Neuron (in vitro differentiated cells): ENCODE measurements around the gene OR5AP2.
"Not testable (repeated sequence)": the region's sequence is repeated elsewhere in the genome, so short reads cannot be mapped to it uniquely, and the experiment has no call there.

ENCODE experiments used
- H2AFZ ChIP-seq: one replicate; pipeline ENCODE4 v1.6.1; 2013; ENCODE audit warnings: low read depth, mild to moderate bottlenecking, inconsistent platforms, low read length, moderate library complexity
- H3K27me3 ChIP-seq: one replicate; pipeline ENCODE4 v1.6.1; 2013; ENCODE audit warnings: low read length; ENCODE audit not compliant: insufficient read depth
- H3K36me3 ChIP-seq: one replicate; pipeline ENCODE4 v1.6.1; 2013; ENCODE audit warnings: low read length; ENCODE audit not compliant: insufficient read depth
- H3K4me1 ChIP-seq: one replicate; pipeline ENCODE4 v1.6.1; 2013; ENCODE audit warnings: low read length; ENCODE audit not compliant: insufficient read depth
- H3K4me3 ChIP-seq: 2 replicates; pipeline ENCODE4 v1.5.1; 2013; ENCODE audit warnings: mild to moderate bottlenecking, low read length, moderate library complexity
- H3K9me3 ChIP-seq: one replicate; pipeline ENCODE4 v1.6.1; 2013; ENCODE audit warnings: low read length

OR5AP2 gene

GRCh38 chr11:56642339-56642738 is at the start of gene OR5AP2:
TSS of gene OR5AP2 (minus strand) at chr11:56642439. CDS start at chr11:56642439, 0 bp downstream.
- Histone ChIP-seq H2AFZ (no peak within 1 kb of the TSS), H3K4me1 (no peaks in the 10 kb centered on the region), H3K9me3 (no peaks in the 10 kb centered on the region), H3K4me3 (no peak within 1 kb of the TSS), H3K36me3 (no peaks in the 10 kb centered on the region), H3K27me3 (no peaks in the 10 kb centered on the region)

- H3K27me3 ChIP-seq, H3K4me3 ChIP-seq, H3K4me1 ChIP-seq, H3K36me3 ChIP-seq, H3K9me3 ChIP-seq, H2AFZ ChIP-seq: not testable (repeated sequence)
Observed at GRCh38 chr11:56691179-56691578, 48.9 kb upstream of the OR5AP2 start.

DNA sequence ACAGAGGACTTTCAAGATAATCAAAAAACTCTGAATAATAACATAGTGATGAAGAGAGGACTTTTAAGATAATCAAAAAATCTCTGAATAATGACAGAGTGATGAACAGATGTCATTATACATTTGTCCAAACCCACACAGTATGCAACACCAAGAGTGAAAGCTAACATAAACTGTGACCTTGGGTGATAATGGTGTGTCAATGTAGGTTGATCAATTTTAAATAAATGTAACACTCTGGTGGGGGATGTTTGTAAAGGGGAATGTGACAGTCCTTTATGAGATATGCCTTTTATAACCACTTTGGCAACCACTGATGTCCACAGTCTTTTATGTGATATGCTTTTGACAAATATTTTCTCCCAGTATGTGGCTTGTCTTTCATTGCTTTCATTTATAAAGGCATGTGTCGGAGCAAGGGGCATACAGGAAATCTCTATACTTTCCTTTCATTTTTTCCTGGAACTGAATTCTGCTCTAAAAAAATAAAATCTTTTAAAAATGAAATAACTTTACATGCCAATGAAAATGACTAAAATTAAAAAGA is 46.4 kb upstream of the OR5AP2 start:
- no peak overlapping the region for H3K4me3 ChIP-seq
- H3K9me3 ChIP-seq: no peaks in the 10 kb centered on the region
- H3K27me3 ChIP-seq: no peaks in the 10 kb centered on the region
- no peak overlapping the region for H2AFZ ChIP-seq
- H3K36me3 ChIP-seq: no peaks in the 10 kb centered on the region
- H3K4me1 ChIP-seq: no peaks in the 10 kb centered on the region

GRCh38 chr11:56670984-56671383 is 28.7 kb upstream of the OR5AP2 start:
- H2AFZ ChIP-seq: no peak overlapping the region
- no peaks in the 10 kb centered on the region for H3K36me3 ChIP-seq

GRCh38 chr11:56663386-56663785 is 21.1 kb upstream of the OR5AP2 start, which contains the start of gene OR5AR1:
TSS of gene OR5AR1 (plus strand) at chr11:56663686. CDS start at chr11:56663686, 0 bp downstream.
- Histone ChIP-seq H3K36me3 (no peaks in the 10 kb centered on the region), H2AFZ (no peak within 1 kb of the TSS), H3K27me3 (no peaks in the 10 kb centered on the region), H3K9me3 (no peaks in the 10 kb centered on the region), H3K4me3 (no peak within 1 kb of the TSS), H3K4me1 (peaks cover 6% of the 10 kb centered on the region)

More at GRCh38 chr11:56670984-56671383, 28.7 kb upstream of the OR5AP2 start:
- Histone ChIP-seq H3K9me3 (no peaks in the 10 kb centered on the region), H3K27me3 (no peaks in the 10 kb centered on the region), H3K4me3 (no peak overlapping the region), H3K4me1 (no peaks in the 10 kb centered on the region)

- H3K4me3 ChIP-seq: no peak overlapping the region
- H3K27me3 ChIP-seq: no peaks in the 10 kb centered on the region
Observed at GRCh38 chr11:56659755-56660154, 17.5 kb upstream of the OR5AP2 start.

GRCh38 chr11:56637500-56637899 is 4.7 kb downstream of the OR5AP2 start:
- H3K27me3 ChIP-seq: no peaks in the 10 kb centered on the region
- no peaks in the 10 kb centered on the region for H3K9me3 ChIP-seq
- no peak overlapping the region for H2AFZ ChIP-seq
- H3K36me3 ChIP-seq: no peaks in the 10 kb centered on the region
- H3K4me1 ChIP-seq: no peaks in the 10 kb centered on the region
- no peak overlapping the region for H3K4me3 ChIP-seq

More at GRCh38 chr11:56659755-56660154, 17.5 kb upstream of the OR5AP2 start:
- Histone ChIP-seq H3K36me3 (no peaks in the 10 kb centered on the region), H3K4me1 (peaks cover 6% of the 10 kb centered on the region), H2AFZ (no peak overlapping the region), H3K9me3 (no peaks in the 10 kb centered on the region)

GRCh38 chr11:56636861-56637260 is 5.4 kb downstream of the OR5AP2 start:
- Histone ChIP-seq H3K9me3 (no peaks in the 10 kb centered on the region), H2AFZ (no peak overlapping the region), H3K36me3 (no peaks in the 10 kb centered on the region), H3K27me3 (no peaks in the 10 kb centered on the region), H3K4me3 (no peak overlapping the region), H3K4me1 (no peaks in the 10 kb centered on the region)

DNA sequence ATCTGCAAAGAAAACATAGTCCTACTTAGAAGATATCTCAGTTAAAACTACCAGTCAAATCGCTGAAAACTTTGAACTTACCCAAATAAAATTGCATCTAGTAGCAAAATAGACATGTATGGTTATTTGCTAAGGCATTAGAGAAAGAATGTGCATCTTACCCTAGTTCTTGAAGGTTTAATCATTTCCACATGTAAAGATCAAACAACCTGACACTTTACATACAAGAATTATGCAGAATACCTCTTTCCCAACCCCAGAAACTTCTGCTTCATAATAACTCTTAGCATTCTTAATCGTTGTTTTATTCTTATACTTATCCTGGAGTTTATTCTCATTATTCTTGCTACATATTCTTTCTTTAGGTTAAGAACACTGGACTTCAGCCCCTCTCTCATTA is 9.9 kb downstream of the OR5AP2 start:
- no peak overlapping the region for H3K4me3 ChIP-seq
- H3K9me3 ChIP-seq: no peaks in the 10 kb centered on the region
- no peaks in the 10 kb centered on the region for H3K4me1 ChIP-seq
- no peaks in the 10 kb centered on the region for H3K27me3 ChIP-seq
- H3K36me3 ChIP-seq: no peaks in the 10 kb centered on the region
- H2AFZ ChIP-seq: no peak overlapping the region

GRCh38 chr11:56625946-56626345 is 16.3 kb downstream of the OR5AP2 start:
- no peaks in the 10 kb centered on the region for H3K27me3 ChIP-seq
- H3K4me1 ChIP-seq: no peaks in the 10 kb centered on the region
- H3K4me3 ChIP-seq: no peak overlapping the region
- no peaks in the 10 kb centered on the region for H3K36me3 ChIP-seq
- no peak overlapping the region for H2AFZ ChIP-seq
- H3K9me3 ChIP-seq: no peaks in the 10 kb centered on the region

GRCh38 chr11:56624661-56625110 is 17.6 kb downstream of the OR5AP2 start:
- Histone ChIP-seq H3K36me3 (no peaks in the 10 kb centered on the region), H2AFZ (no peak overlapping the region), H3K4me1 (no peaks in the 10 kb centered on the region), H3K27me3 (no peaks in the 10 kb centered on the region), H3K9me3 (no peaks in the 10 kb centered on the region), H3K4me3 (no peak overlapping the region)

GRCh38 chr11:56611174-56611573 is 31.1 kb downstream of the OR5AP2 start:
- Histone ChIP-seq H3K9me3 (no peaks in the 10 kb centered on the region), H3K4me3 (no peak overlapping the region), H3K36me3 (no peaks in the 10 kb centered on the region), H3K4me1 (no peaks in the 10 kb centered on the region), H3K27me3 (no peaks in the 10 kb centered on the region), H2AFZ (no peak overlapping the region)

DNA sequence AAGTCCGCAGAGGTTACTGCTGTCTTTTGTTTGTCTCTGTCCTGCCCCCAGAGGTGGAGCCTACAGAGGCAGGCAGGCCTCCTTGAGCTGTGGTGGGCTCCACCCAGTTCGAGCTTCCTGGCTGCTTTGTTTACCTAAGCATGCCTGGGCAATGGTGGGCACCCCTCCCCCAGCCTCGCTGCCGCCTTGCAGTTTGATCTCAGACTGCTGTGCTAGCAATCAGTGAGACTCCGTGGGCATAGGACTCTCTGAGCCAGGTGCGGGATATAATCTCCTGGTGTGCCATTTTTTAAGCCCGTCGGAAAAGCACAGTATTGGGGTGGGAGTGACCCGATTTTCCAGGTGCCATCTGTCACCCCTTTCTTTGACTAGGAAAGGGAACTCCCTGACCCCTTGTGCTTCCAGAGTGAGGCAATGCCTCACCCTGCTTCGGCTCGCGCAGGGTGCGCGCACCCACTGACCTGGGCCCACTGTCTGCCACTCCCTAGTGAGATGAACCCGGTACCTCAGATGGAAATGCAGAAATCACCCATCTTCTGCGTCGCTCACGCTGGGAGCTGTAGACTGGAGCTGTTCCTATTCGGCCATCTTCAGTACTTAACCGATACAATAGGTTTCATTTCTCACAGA is 50.0 kb downstream of the OR5AP2 start:
- H3K9me3 ChIP-seq, H2AFZ ChIP-seq, H3K27me3 ChIP-seq, H3K4me1 ChIP-seq, H3K36me3 ChIP-seq, H3K4me3 ChIP-seq: not testable (repeated sequence)
